OCI-M2 (cell line): Measurements from ENCODE around the gene ANKIB1.
"Not testable (repeated sequence)": the region's sequence is repeated elsewhere in the genome, so short reads cannot be mapped to it uniquely, and the experiment has no call there.

ENCODE experiments used
- DNase-seq: peaks from one replicate; lab custom pipeline; 2025; ENCODE audit not compliant: unreplicated experiment; lab: John Stamatoyannopoulos, UW

ANKIB1 gene, protein sequence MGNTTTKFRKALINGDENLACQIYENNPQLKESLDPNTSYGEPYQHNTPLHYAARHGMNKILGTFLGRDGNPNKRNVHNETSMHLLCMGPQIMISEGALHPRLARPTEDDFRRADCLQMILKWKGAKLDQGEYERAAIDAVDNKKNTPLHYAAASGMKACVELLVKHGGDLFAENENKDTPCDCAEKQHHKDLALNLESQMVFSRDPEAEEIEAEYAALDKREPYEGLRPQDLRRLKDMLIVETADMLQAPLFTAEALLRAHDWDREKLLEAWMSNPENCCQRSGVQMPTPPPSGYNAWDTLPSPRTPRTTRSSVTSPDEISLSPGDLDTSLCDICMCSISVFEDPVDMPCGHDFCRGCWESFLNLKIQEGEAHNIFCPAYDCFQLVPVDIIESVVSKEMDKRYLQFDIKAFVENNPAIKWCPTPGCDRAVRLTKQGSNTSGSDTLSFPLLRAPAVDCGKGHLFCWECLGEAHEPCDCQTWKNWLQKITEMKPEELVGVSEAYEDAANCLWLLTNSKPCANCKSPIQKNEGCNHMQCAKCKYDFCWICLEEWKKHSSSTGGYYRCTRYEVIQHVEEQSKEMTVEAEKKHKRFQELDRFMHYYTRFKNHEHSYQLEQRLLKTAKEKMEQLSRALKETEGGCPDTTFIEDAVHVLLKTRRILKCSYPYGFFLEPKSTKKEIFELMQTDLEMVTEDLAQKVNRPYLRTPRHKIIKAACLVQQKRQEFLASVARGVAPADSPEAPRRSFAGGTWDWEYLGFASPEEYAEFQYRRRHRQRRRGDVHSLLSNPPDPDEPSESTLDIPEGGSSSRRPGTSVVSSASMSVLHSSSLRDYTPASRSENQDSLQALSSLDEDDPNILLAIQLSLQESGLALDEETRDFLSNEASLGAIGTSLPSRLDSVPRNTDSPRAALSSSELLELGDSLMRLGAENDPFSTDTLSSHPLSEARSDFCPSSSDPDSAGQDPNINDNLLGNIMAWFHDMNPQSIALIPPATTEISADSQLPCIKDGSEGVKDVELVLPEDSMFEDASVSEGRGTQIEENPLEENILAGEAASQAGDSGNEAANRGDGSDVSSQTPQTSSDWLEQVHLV

GRCh38 chr7:92245487-92246359, at the start of gene ANKIB1, which contains the start of gene KRIT1:
Gene ANKIB1, plus strand, starts transcription at chr7:92245974. Its CDS starts 49,005 bp downstream, at chr7:92294979.
Gene KRIT1, minus strand, starts transcription at chr7:92245914. Its CDS starts 3,779 bp downstream, at chr7:92242135.
- peak; percentile 32 for DNase-seq

DNA sequence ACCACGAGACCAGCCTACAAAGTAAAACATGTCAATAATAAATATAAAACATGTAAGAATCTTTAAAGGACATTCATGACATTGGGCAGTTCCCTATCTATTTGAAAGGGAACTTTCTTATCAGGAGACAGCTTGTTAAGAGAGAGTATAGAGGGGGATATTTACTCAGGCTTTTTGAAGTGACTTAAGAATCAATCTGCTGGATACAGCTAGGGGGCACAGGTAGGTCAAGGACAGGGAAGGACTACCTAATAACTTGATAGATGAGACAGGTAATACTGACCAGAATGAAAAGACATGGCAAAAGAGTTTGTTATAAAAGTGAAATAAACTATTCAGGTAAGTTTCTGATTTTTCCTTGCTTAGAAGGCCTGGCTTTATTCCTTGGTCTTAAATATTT, 45.0 kb upstream of the ANKIB1 start:
- no peak for DNase-seq

DNA sequence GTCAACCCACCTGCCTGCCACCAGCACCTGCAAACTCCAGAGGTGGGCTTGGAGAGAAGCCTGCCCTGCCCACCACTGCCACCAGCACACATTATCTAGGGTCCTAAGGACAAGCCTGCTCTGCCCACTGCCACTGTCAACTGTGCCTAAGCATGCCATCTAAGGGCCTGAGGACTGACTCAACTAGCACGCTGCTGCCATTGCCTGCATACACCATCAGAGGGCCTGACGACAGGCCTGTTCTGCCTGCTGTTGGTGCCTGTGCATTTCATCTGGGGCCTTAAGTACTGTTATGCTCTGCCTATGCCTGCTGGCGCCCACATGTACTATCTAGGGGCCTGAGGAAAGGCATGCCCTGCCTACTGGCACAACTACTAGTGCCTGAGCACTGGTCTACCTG, 39.8 kb upstream of the ANKIB1 start:
- no peak for DNase-seq

DNA sequence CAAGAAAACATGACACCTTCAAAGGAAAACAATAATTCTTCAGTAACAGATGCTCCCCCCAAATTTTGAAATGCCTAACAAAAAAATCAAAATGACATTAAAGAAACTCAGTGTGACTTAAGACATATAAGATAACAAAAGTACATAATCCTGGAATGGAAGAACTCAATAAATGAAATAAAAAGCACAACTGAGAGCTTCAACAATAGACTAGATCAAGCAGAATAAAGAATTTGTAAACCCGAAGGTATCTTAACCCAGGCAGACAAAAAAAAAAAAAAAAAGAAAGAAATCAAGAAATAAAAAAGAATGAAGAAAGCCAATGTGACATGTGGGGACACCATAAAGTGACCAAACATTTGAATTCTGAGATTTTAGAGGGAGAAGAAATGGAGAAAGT, 39.1 kb upstream of the ANKIB1 start:
- no peak for DNase-seq

DNA sequence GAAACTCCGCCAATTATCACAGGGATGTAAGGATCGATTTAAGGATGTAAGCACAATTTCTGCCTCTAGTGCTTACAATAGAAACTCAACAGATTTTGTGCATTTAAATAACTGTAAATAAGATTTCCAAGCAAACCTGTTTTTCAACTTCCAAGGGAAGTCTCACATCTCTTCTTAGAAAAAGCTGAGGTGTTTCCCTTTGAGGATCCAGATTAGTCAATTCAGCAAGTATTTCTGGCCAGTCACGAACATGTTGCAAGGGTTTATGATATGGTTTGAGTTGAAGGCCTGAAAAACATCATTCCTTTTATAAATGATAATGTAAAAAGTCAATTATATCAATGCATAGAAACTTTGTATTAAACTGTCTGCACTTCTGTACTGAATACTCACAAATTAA, 24.0 kb upstream of the ANKIB1 start:
- DNase-seq: no peak

- no peak for DNase-seq
These were observed 18.8 kb upstream of the ANKIB1 start for GRCh38 chr7:92226981-92227380.

DNA sequence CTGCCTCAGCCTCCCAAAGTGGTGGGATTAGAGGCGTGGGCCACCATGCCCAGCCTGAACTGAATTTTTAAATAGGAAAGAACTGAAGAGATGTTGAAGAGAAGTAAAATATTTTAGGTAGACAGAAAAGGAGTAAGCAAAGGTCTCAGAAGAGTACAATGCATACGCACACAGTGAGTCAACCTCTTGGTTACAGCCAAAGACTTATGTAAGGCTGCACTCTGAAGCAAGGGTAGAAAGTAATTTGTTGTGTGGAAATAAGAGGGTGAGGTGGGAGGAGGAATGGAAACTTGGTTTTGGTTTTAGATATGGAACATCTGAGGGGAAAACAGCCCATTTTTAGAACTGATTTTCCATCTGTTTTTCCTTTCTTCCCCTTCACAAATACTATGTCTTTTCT, 17.7 kb upstream of the ANKIB1 start:
- DNase-seq: no peak

- DNase-seq: no peak
These were observed 17.0 kb upstream of the ANKIB1 start for GRCh38 chr7:92228742-92229141.

GRCh38 chr7:92230547-92230946, 15.2 kb upstream of the ANKIB1 start:
- DNase-seq: no peak

DNA sequence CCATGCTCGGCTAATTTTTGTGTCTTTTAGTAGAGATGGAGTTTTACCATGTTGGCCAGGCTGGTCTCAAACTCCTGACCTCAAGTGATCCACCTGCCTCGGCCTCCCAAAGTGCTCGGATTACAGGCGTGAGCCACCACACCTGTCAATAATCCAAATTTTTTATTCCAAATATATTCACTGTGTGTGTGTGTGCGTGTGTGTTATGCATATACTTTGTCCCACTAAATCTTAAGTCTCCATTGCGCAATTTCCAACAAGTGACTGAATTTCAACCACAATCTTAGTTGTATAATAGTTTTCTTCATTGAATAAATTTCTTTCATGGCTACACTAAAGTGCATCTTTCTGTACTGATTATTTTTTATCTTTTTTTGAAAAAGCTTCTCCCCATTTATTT, 2.8 kb upstream of the ANKIB1 start:
- no peak for DNase-seq

- no peak for DNase-seq
These were observed 827 bp upstream of the ANKIB1 start for GRCh38 chr7:92244808-92245486.

DNA sequence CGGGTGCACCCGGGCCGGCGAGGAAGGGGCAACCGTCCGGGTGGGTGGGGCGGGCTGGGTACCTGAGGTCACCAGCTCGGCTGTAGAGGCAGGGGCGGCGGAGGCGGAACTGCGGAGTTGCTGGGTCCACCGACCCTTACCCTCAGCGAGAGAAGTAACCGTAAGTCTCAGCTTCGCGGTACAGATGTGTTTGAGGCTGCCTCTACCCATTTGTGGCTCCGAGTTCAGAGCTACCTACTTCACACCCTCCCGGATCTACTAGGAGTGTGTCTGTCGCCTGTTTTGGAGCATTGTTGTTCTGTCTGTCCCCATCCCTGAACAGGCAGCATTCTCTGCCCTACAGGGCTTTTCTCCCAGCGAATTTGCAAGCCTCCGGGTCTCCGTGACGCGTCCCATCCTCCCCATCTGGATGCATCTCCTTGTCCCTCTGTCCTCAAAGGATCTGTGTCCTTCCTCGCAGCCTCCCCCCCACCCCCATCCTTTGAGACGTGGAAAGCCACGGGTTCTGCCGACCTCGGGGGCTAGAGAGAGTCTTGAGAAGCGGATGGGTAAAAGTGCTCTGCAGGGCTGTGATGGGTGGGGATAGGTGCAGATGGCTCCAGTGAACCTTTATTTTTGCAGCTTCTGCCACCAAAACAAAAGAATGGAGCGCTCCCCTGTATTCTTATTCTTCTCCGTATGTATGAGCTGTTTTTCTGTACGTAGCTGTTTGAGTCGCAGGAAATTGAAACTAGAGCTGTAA, 757 bp downstream of the ANKIB1 start:
- no peak for DNase-seq

GRCh38 chr7:92250603-92251002, 4.8 kb downstream of the ANKIB1 start:
- DNase-seq: no peak

DNA sequence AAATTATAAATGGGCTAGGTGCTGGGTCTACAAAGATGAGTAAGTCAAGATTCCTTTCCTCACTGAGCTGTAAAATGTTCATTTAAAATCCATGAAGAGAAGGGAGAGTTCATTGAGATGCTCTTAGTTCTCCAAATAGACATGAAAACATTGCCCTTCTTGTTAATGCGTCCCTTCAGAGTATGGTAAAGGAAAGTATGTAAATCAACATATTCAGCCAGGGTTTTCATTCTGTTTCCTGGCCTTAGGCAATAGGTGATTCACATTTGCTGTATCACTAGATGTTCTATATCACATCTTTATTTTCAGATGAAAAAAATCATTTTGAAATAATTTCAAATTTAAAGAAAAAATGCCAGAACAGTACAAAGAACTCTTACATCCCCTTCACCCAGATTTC, 5.4 kb downstream of the ANKIB1 start:
- DNase-seq: no peak

DNA sequence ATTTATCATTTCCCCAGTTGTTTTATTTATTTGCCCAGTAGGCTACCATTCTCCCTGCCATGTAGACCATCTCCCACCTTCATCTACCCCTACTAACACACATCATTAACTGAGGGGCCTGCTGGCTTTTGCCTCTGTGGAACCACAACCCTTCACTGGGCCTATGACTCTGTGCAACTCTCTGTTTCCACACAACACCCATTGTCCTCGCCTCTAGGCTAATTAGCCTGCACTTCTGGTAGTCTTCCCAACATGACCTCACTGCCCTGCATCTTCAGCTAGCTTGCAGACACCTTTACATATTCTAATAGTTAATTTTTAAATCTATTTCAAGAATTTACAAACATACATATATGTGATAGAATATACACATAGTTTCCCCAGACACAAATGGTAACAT, 7.5 kb downstream of the ANKIB1 start:
- no peak for DNase-seq

GRCh38 chr7:92254800-92255199, 9.0 kb downstream of the ANKIB1 start:
- DNase-seq: not testable (repeated sequence)

DNA sequence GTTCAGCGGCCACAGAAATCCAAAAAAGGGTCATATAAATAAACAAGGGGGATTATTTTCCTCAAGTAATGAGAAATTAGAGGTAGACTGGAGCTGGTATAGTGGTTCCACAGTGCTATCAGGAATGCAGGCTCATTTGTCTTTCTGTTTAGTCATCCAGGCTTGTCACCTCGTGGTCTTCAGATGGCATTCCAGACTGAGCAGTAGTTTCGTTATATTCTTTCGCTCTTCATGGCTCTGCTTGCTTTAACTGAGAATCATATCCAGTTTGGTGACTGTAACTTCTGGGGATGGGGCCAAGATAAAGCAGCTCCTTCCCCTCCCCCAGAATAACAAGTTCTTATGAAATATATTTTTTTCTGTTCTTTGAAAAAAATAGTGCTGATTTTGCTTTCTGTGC, 9.5 kb downstream of the ANKIB1 start:
- no peak for DNase-seq

GRCh38 chr7:92259062-92259461, 13.3 kb downstream of the ANKIB1 start:
- no peak for DNase-seq

DNA sequence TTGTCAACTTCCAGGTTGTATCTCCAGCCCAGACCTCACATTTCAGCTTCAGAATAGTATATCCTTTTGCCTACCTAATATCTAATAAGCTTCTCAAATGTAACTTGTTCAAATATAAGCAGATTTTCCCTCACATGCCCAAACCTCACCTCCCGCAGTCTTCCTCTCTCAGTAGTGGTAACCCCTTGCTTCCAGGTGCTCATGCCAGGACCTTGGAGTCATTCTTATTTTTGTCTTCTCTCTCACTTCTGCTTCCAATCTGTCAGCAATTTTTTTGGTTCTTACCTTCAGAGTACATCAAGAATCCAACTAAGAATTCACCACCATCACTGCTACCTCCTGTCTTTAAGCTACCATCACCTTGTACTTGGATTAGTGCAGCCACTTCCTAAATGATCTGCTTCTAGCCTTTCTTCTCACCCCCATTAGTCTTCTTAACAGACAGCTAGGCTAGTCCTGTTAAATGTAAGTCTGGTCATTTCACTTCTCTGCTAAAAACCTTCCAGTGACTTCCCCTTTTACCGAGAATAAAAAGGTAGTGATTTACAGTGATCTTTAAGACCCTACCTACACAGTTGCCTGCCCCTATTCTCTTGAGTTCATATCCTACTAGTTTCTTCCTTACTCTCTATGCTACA, 14.0 kb downstream of the ANKIB1 start:
- DNase-seq: no peak
